OCI-LY7 (cell line): ENCODE results near the gene COPZ1.

ENCODE experiments used
- EZH2phosphoT487 ChIP-seq: fragments of 200-600 bp; sonication (generic); IDR thresholded peaks from 2 replicates; pipeline ENCODE4 v1.6.1; 2018; ENCODE audit warnings: low read depth, borderline replicate concordance, mild to moderate bottlenecking, mixed run types, antibody characterized with exemption, low read length, moderate library complexity, mixed read lengths
- TF ChIP-seq, protein P1 (sequence below): fragments of 200-600 bp; sonication (generic); conservative IDR thresholded peaks from 2 replicates; pipeline ENCODE4 v1.5.1; 2014; ENCODE audit warnings: mild to moderate bottlenecking, antibody characterized with exemption, low read length, moderate library complexity, mixed read lengths

DNA sequence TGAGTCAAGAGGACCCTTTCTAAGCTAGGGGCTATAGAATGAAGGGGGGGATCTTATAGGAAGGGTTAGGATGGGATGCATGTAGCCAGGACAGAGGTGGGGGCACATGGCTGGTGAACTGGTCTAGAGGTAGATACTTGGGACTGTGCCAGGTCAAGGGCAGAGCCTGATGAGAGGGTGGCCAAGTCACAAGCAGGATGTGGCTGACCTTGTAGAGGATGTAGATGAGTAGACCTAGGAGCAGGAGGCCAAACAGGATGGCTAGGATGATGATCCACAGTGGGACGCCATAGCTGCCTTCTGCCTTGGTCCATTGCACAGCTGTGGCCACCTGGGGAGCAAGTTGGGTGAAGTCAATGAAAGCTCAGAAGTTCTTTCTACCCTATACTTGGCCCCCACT is 72.2 kb downstream of the COPZ1 start:
- TF ChIP-seq, protein P1, sequence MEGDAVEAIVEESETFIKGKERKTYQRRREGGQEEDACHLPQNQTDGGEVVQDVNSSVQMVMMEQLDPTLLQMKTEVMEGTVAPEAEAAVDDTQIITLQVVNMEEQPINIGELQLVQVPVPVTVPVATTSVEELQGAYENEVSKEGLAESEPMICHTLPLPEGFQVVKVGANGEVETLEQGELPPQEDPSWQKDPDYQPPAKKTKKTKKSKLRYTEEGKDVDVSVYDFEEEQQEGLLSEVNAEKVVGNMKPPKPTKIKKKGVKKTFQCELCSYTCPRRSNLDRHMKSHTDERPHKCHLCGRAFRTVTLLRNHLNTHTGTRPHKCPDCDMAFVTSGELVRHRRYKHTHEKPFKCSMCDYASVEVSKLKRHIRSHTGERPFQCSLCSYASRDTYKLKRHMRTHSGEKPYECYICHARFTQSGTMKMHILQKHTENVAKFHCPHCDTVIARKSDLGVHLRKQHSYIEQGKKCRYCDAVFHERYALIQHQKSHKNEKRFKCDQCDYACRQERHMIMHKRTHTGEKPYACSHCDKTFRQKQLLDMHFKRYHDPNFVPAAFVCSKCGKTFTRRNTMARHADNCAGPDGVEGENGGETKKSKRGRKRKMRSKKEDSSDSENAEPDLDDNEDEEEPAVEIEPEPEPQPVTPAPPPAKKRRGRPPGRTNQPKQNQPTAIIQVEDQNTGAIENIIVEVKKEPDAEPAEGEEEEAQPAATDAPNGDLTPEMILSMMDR, result no peak
- no peak for TF ChIP-seq EZH2phosphoT487
